GM12878 (cell line): Measurements from ENCODE around the gene ATL3. TPM values are rescaled to one million over a fixed set of nuclear protein-coding genes. Genes with fewer than 3 reads are reported as not detected.
A peak's percentile ranks its signal among the peaks of the same experiment; 100 is the strongest.

ENCODE experiments used
- ATAC-seq: fragments of 200-7000 bp; cut with Tn5 transposase; 3 replicates; pipeline ENCODE4 v1.9.1; 2020; ENCODE audit warnings: mild to moderate bottlenecking, moderate library complexity
- Bru-seq: library from RNA; stranded (reverse); fragments of 400-500 nt; gene quantifications from one replicate; lab custom pipeline; 2021; lab: Mats Ljungman, UMichigan
- BruChase-seq, 2 experiments: library from RNA; stranded (reverse); fragments of 400-500 nt; gene quantifications; one replicate each; lab custom pipeline; 2021; lab: Mats Ljungman, UMichigan
- BruUV-seq: library from RNA; stranded (reverse); fragments of 400-500 nt; replicated peaks from 2 replicates; lab custom pipeline; 2021; lab: Mats Ljungman, UMichigan
- CTCF ChIA-PET: fragments of 300-600 bp; sonication (Branson Sonifier 250); formaldehyde crosslinking; extraction: SDS; loops from one replicate; lab custom pipeline; 2021; ENCODE audit warnings: inconsistent platforms; lab: Yijun Ruan, JAX
- POLR2A ChIA-PET: fragments of 350-600 bp; formaldehyde crosslinking; extraction: SDS; loops from one replicate; lab custom pipeline; 2021; ENCODE audit warnings: inconsistent platforms; lab: Charles Lee
- RAD21 ChIA-PET: fragments of 300-600 bp; sonication (Branson Sonifier 250); formaldehyde crosslinking; loops from one replicate; lab custom pipeline; 2023; ENCODE audit warnings: antibody characterized with exemption; ENCODE audit not compliant: unreplicated experiment; lab: Charles Lee
- SMC1A ChIA-PET: fragments of 300-600 bp; sonication (Branson Sonifier 250); formaldehyde crosslinking; loops from one replicate; lab custom pipeline; 2023; ENCODE audit not compliant: unreplicated experiment, uncharacterized antibody; lab: Charles Lee
- DNase-seq: peaks from one replicate; pipeline ENCODE4 v3.0.0-alpha.2; 2011; ENCODE audit warnings: low read depth, low spot score
- FAIRE-seq: peaks from 3 replicates; lab custom pipeline; 2011; peaks lifted over from hg19 to GRCh38; lab: Jason Lieb, UNC
- H2AFZ ChIP-seq: 2 replicates; pipeline ENCODE4 v1.6.0; 2011; ENCODE audit warnings: low read depth, low read length, control low read depth; ENCODE audit not compliant: control insufficient read depth
- H3K27ac ChIP-seq: 2 replicates; pipeline ENCODE4 v1.5.1; 2011; ENCODE audit warnings: control low read depth; ENCODE audit not compliant: control insufficient read depth, insufficient read depth
- H3K27me3 ChIP-seq, 2 experiments: replicated peaks in 1 of 2; 2 replicates each; pipeline versions ENCODE4 v1.6.0 to v1.6.1; 2011; ENCODE audit warnings: low read length in 1 of 2; ENCODE audit not compliant: control insufficient read depth in 2 of 2, insufficient read depth in 2 of 2
- H3K36me3 ChIP-seq, 2 experiments: 2 replicates each; pipeline ENCODE4 v1.5.1; 2011; ENCODE audit warnings: low read length in 1 of 2; ENCODE audit not compliant: control insufficient read depth in 2 of 2, insufficient read depth in 2 of 2
- H3K4me1 ChIP-seq: 2 replicates; pipeline ENCODE4 v1.6.1; 2011; ENCODE audit warnings: mild to moderate bottlenecking, low read length, moderate library complexity, mixed read lengths; ENCODE audit not compliant: control insufficient read depth, insufficient read depth
- H3K4me2 ChIP-seq: 2 replicates; pipeline ENCODE4 v1.6.0; 2011; ENCODE audit warnings: control low read depth; ENCODE audit not compliant: control insufficient read depth, insufficient read depth
- H3K4me3 ChIP-seq: fragments of 200-600 bp; sonication (generic); 2 replicates; pipeline ENCODE4 v1.5.1; 2016
- H3K79me2 ChIP-seq: 2 replicates; pipeline ENCODE4 v1.6.0; 2011; ENCODE audit warnings: low read length; ENCODE audit not compliant: control insufficient read depth, insufficient read depth
- H3K9ac ChIP-seq: 2 replicates; pipeline ENCODE4 v1.8.0; 2011; ENCODE audit warnings: low read length, control low read depth, mixed read lengths; ENCODE audit not compliant: control insufficient read depth, insufficient read depth
- H3K9me3 ChIP-seq: replicated peaks from 3 replicates; pipeline ENCODE4 v1.5.1; 2011; ENCODE audit warnings: mild to moderate bottlenecking, low read length; ENCODE audit not compliant: control insufficient read depth, insufficient read depth
- H4K20me1 ChIP-seq: 2 replicates; pipeline ENCODE4 v1.6.0; 2011; ENCODE audit not compliant: control insufficient read depth, insufficient read depth
- BMI1 ChIP-seq: fragments of 450-650 bp; IDR thresholded peaks from 2 replicates; pipeline ENCODE4 v1.6.1; 2016; ENCODE audit warnings: mild to moderate bottlenecking, moderate library complexity, borderline replicate concordance
- JUNB ChIP-seq: IDR thresholded peaks from 2 replicates; pipeline ENCODE4 v1.6.1; 2016; ENCODE audit warnings: antibody characterized with exemption, mild to moderate bottlenecking
- NKRF ChIP-seq: fragments of 450-650 bp; conservative IDR thresholded peaks from 2 replicates; pipeline ENCODE4 v1.6.1; 2017; ENCODE audit warnings: mild to moderate bottlenecking, moderate library complexity
- PRDM15 ChIP-seq: fragments of 450-650 bp; formaldehyde crosslinking; IDR thresholded peaks from 2 replicates; pipeline ENCODE4 v1.4.0; 2020; ENCODE audit warnings: mild to moderate bottlenecking, moderate library complexity
- RFX5 ChIP-seq: IDR thresholded peaks from 2 replicates; pipeline ENCODE4 v1.6.1; 2011; ENCODE audit warnings: low read depth, low read length, improper control_type of control experiment
- SUZ12 ChIP-seq: fragments of 200-600 bp; sonication (generic); IDR thresholded peaks from one replicate; pipeline ENCODE4 v1.6.1; 2018; ENCODE audit warnings: antibody characterized with exemption, mild to moderate bottlenecking; ENCODE audit not compliant: unreplicated experiment
- ZNF622 ChIP-seq: fragments of 450-650 bp; IDR thresholded peaks from 2 replicates; pipeline ENCODE4 v1.6.1; 2017; ENCODE audit warnings: mild to moderate bottlenecking, inconsistent platforms
- WGBS: methylation state at CpG from one replicate; pipeline ENCODE4 v1.1.6; 2016; ENCODE audit warnings: low lambda C conversion rate; ENCODE audit not compliant: insufficient replicate concordance, insufficient coverage; ENCODE audit errors: missing lambda C conversion rate; 5-methylcytosine and 5-hydroxymethylcytosine counted together
- in situ Hi-C: fragments of 300-500 bp; cut with MboI; formaldehyde crosslinking; loops from 9 replicates; pipeline ENCODE4 v1.14.3; 2018; ENCODE audit warnings: mixed read lengths
- intact Hi-C: fragments of 100-400 bp; cut with micrococcal nuclease; formaldehyde crosslinking; loops from one replicate; pipeline ENCODE4 v1.14.2; 2022; ENCODE audit not compliant: unreplicated experiment
- long read RNA-seq, 2 experiments: library from polyadenylated mRNA; unstranded; transcript quantifications; one replicate each; pipeline ENCODE4 v2.0.0, GENCODE V29; 2019 to 2020
- polyA minus RNA-seq, 3 experiments: library from RNA; depleted of rRNA, polyadenylated mRNA; stranded (reverse); fragments of >200 nt; gene quantifications; 2 replicates each; pipeline ENCODE4 v1.2.3, GENCODE V29; 2011
- polyA plus RNA-seq, 11 experiments: library from polyadenylated mRNA; depleted of rRNA in 4 of 11; unstranded in 6 of 11; stranded (reverse) in 5 of 11; fragments of >200 nt; fragmentation: Nextera tagmentation in 4 of 11; fragmentation: Illumina TruSeq in 1 of 11; extraction: Ambion mirVana in 4 of 11; extraction: Trizol in 1 of 11; gene quantifications; 1 replicate in 1 of 11; 2 replicates in 10 of 11; pipeline versions ENCODE4 v1.2.1 to v1.2.3, GENCODE V29; 2011 to 2016; ENCODE audit warnings: inconsistent platforms in 2 of 11, missing spikeins in 2 of 11, low read depth in 1 of 11
- total RNA-seq, 4 experiments: library from RNA; depleted of rRNA in 3 of 4; stranded (reverse); fragments of >200 nt in 3 of 4; fragmentation: Illumina TruSeq in 1 of 4; extraction: Trizol in 1 of 4; gene quantifications; 2 replicates each; pipeline versions ENCODE4 v1.2.1 to v1.2.3, GENCODE V29; 2013 to 2021
- TF ChIP-seq, protein P1 (sequence below): IDR thresholded peaks from 2 replicates; pipeline ENCODE4 v1.6.1; 2012; ENCODE audit warnings: low read depth, low read length, improper control_type of control experiment

Gene ATL3, protein sequence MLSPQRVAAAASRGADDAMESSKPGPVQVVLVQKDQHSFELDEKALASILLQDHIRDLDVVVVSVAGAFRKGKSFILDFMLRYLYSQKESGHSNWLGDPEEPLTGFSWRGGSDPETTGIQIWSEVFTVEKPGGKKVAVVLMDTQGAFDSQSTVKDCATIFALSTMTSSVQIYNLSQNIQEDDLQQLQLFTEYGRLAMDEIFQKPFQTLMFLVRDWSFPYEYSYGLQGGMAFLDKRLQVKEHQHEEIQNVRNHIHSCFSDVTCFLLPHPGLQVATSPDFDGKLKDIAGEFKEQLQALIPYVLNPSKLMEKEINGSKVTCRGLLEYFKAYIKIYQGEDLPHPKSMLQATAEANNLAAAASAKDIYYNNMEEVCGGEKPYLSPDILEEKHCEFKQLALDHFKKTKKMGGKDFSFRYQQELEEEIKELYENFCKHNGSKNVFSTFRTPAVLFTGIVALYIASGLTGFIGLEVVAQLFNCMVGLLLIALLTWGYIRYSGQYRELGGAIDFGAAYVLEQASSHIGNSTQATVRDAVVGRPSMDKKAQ
- total RNA-seq (2013; cell fraction: nucleolus; rRNA removed) = 28.0 and 29.6 TPM in 2 replicates
- 25.4 and 31.2 TPM in 2 replicates for total RNA-seq (2014; rRNA removed)
- total RNA-seq (2014; rRNA removed; fragmentation: Illumina TruSeq; extraction: Trizol) = 28.7 and 29.2 TPM in 2 replicates
- total RNA-seq (2021) = 33.3 and 36.0 TPM in 2 replicates
- polyA plus RNA-seq (2011; ENCODE audit: low read depth) = 7.8 TPM
- 19.4 and 27.7 TPM in 2 replicates for polyA plus RNA-seq (2011; rRNA removed)
- 13.8 and 15.3 TPM in 2 replicates for polyA plus RNA-seq (2011; cell fraction: cytosol; rRNA removed)
- polyA plus RNA-seq (2011; cell fraction: nucleus; rRNA removed) = 7.3 and 8.4 TPM in 2 replicates
- polyA plus RNA-seq (2012) = 9.0 and 11.6 TPM in 2 replicates
- polyA plus RNA-seq (2014; fragmentation: Illumina TruSeq; extraction: Trizol) = 15.3 and 19.0 TPM in 2 replicates
- 10 to 100 TPM; 12.0 to 15.4 TPM for polyA plus RNA-seq (2014; fragmentation: Nextera tagmentation; extraction: Ambion mirVana)
- polyA plus RNA-seq (2014; rRNA removed) = 12.4 and 16.0 TPM in 2 replicates
- polyA plus RNA-seq (2016; fragmentation: Nextera tagmentation; extraction: Ambion mirVana) = 10 to 100 TPM; 23.6 to 25.9 TPM
- polyA minus RNA-seq (2011; rRNA and poly(A)+ RNA removed) = 18.6 and 28.3 TPM in 2 replicates
- 10.0 and 11.3 TPM in 2 replicates for polyA minus RNA-seq (2011; cell fraction: cytosol; rRNA and poly(A)+ RNA removed)
- polyA minus RNA-seq (2011; cell fraction: nucleus; rRNA and poly(A)+ RNA removed) = 2.4 and 7.4 TPM in 2 replicates
- Bru-seq, nascent RNA = percentile 73 among the genes with signal in this experiment
- percentile 92 among the genes with signal in this experiment for BruChase-seq, experiment 1, labeled RNA remaining after a 6-hour chase
- BruChase-seq, experiment 2, labeled RNA remaining after a 2-hour chase = percentile 86 among the genes with signal in this experiment
- long read RNA-seq, experiment 1, full-length matches to known transcripts = 19 of 25 reads
- long read RNA-seq, experiment 1, partial matches to known transcripts = 0 of 25 reads
- long read RNA-seq, experiment 1, other reads (novel, unspliced or antisense) = 6 of 25 reads
- long read RNA-seq, experiment 2, full-length matches to known transcripts = 166 of 206 reads
- long read RNA-seq, experiment 2, partial matches to known transcripts = 10 of 206 reads
- long read RNA-seq, experiment 2, other reads (novel, unspliced or antisense) = 30 of 206 reads

- peak within 1 kb of the TSS; percentile 82 for H3K9ac ChIP-seq
- peak within 1 kb of the TSS; percentile 81 for H3K27ac ChIP-seq
- peak within 1 kb of the TSS; percentile 83 for H3K4me2 ChIP-seq
- intact Hi-C loops (loop anchor here (1.0 to 5.0 kb wide), 2 partner anchors 10 to 631 kb away; partner anchors contain the start of genes CATSPERZ and RTN3), in situ Hi-C loops (no loop called here)
- DNase-seq (peak; percentile 85), FAIRE-seq (peak; percentile 13), ATAC-seq (peak; percentile 92)
- 12% methylated on average over 69 of the region's 69 CpGs for WGBS
- no peaks in the 10 kb centered on the region for H3K27me3 ChIP-seq
- POLR2A ChIA-PET = interaction anchor here (0.7 to 2.6 kb wide), 4 partner anchors 10 to 66 kb away, joined by 3 to 21 read pairs (median 4); partner anchors contain the start of gene RTN3
- H3K36me3 ChIP-seq = no peaks in the 10 kb centered on the region
- no TSS peak for BruUV-seq
- RAD21 ChIA-PET = interaction anchor here (1.0 to 2.3 kb wide), 6 partner anchors 11 to 165 kb away, joined by 3 to 20 read pairs (median 5); partner anchors contain the start of gene RTN3
- H3K4me3 ChIP-seq = peak within 1 kb of the TSS; percentile 89
- H3K9me3 ChIP-seq = no peaks in the 10 kb centered on the region
- H3K79me2 ChIP-seq = peaks cover 45% of the 10 kb centered on the region
- peaks cover 8% of the 10 kb centered on the region for H3K4me1 ChIP-seq
- no peaks in the 10 kb centered on the region for H4K20me1 ChIP-seq
- H2AFZ ChIP-seq = peak within 1 kb of the TSS; percentile 96
- CTCF ChIA-PET = interaction anchor here (0.7 to 6.2 kb wide), 8 partner anchors 10 to 274 kb away, joined by 3 to 70 read pairs (median 4); partner anchors contain the start of gene RTN3
- SMC1A ChIA-PET = interaction anchor here (0.6 to 3.5 kb wide), 2 partner anchors 10 to 67 kb away, joined by 4 to 21 read pairs; partner anchors contain the start of gene RTN3
- TF ChIP-seq SUZ12 = no peak
- TF ChIP-seq NKRF = peak; percentile 52
- TF ChIP-seq, protein P1, sequence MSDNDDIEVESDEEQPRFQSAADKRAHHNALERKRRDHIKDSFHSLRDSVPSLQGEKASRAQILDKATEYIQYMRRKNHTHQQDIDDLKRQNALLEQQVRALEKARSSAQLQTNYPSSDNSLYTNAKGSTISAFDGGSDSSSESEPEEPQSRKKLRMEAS = peak; percentile 99
- TF ChIP-seq RFX5 = no peak
- TF ChIP-seq ZNF622 = no peak
- TF ChIP-seq BMI1 = no peak
- no peak for TF ChIP-seq JUNB
- no peak for TF ChIP-seq PRDM15 (CRISPR knock-in tag)
Observed at GRCh38 chr11:63671322-63672155, at the start of gene ATL3. TSS of gene ATL3 (minus strand) at chr11:63671376. CDS start at chr11:63671335, 41 bp downstream.
